H1 (cell line): ENCODE data around the gene MAGI3. TPM values are rescaled to one million over a fixed set of nuclear protein-coding genes. Genes with fewer than 3 reads are reported as not detected.

ENCODE experiments used
- CTCF ChIA-PET: fragments of 300-600 bp; sonication (Branson Sonifier 250); formaldehyde crosslinking; loops from one replicate; lab custom pipeline; 2021; ENCODE audit not compliant: partially characterized antibody; lab: Charles Lee
- POLR2A ChIA-PET: fragments of 300-600 bp; sonication (Branson Sonifier 250); formaldehyde crosslinking; loops from one replicate; lab custom pipeline; 2021; ENCODE audit warnings: inconsistent platforms; ENCODE audit not compliant: partially characterized antibody; lab: Charles Lee
- DNase-seq, 2 experiments: peaks; one replicate each; pipeline versions ENCODE4 v3.0.0 to v3.0.0-alpha.2; 2010 to 2022; ENCODE audit warnings: low spot score in 2 of 2, low read depth in 1 of 2, mixed read lengths in 1 of 2
- FAIRE-seq: peaks from 2 replicates; lab custom pipeline; 2011; peaks lifted over from hg19 to GRCh38; lab: Jason Lieb, UNC
- H2AFZ ChIP-seq: 2 replicates; pipeline ENCODE4 v1.8.1; 2012; ENCODE audit warnings: low read length, inconsistent platforms
- H2AK5ac ChIP-seq: 2 replicates; pipeline ENCODE4 v1.6.1; 2013; ENCODE audit warnings: low read depth, low read length
- H2BK120ac ChIP-seq: replicated peaks from 2 replicates; pipeline ENCODE3; 2013; ENCODE audit warnings: low read depth, low read length, inconsistent platforms
- H2BK12ac ChIP-seq: 2 replicates; pipeline ENCODE4 v1.6.1; 2013; ENCODE audit warnings: low read depth, low read length
- H2BK15ac ChIP-seq: 2 replicates; pipeline ENCODE4 v1.6.1; 2013; ENCODE audit warnings: low read length
- H2BK20ac ChIP-seq: 2 replicates; pipeline ENCODE4 v1.6.1; 2013; ENCODE audit warnings: low read length
- H2BK5ac ChIP-seq: 2 replicates; pipeline ENCODE4 v1.6.1; 2013; ENCODE audit warnings: low read depth, low read length
- H3K14ac ChIP-seq: 2 replicates; pipeline ENCODE4 v1.6.1; 2013; ENCODE audit warnings: inconsistent platforms; ENCODE audit not compliant: insufficient read length
- H3K18ac ChIP-seq: 2 replicates; pipeline ENCODE4 v1.6.1; 2013; ENCODE audit warnings: low read length; ENCODE audit errors: extremely low read depth
- H3K23ac ChIP-seq: 2 replicates; pipeline ENCODE4 v1.6.1; 2013; ENCODE audit warnings: inconsistent platforms; ENCODE audit not compliant: insufficient read length
- H3K23me2 ChIP-seq: 2 replicates; pipeline ENCODE4 v1.6.1; 2013; ENCODE audit warnings: low read depth, low read length
- H3K27ac ChIP-seq: 2 replicates; pipeline ENCODE4 v1.6.1; 2011; ENCODE audit warnings: low read depth, low read length, inconsistent platforms
- H3K27me3 ChIP-seq, 4 experiments: replicated peaks in 1 of 4; 1 replicate in 1 of 4; 2 replicates in 3 of 4; pipeline versions ENCODE4 v1.6.1 to v1.8.1; 2011 to 2013; ENCODE audit warnings: low read length in 3 of 4, mild to moderate bottlenecking in 3 of 4, inconsistent platforms in 2 of 4, mixed read lengths in 2 of 4, moderate library complexity in 1 of 4; ENCODE audit not compliant: control insufficient read depth in 3 of 4, insufficient read depth in 3 of 4; ENCODE audit errors: extremely low read depth in 1 of 4
- H3K36me3 ChIP-seq, 4 experiments: 2 replicates each; pipeline versions ENCODE4 v1.6.1 to v1.8.1; 2011 to 2013; ENCODE audit warnings: mild to moderate bottlenecking in 4 of 4, low read length in 3 of 4, moderate library complexity in 2 of 4, control low read depth in 1 of 4, inconsistent platforms in 1 of 4; ENCODE audit not compliant: insufficient read depth in 4 of 4, control insufficient read depth in 2 of 4
- H3K4ac ChIP-seq: replicated peaks from 2 replicates; pipeline ENCODE3; 2013; ENCODE audit warnings: low read length, low read depth, mixed read lengths, inconsistent platforms; ENCODE audit not compliant: insufficient read length
- H3K4me1 ChIP-seq, 4 experiments: replicated peaks in 1 of 4; 1 replicate in 1 of 4; 2 replicates in 3 of 4; pipeline versions ENCODE4 v1.6.1 to v1.8.1; 2011 to 2013; ENCODE audit warnings: low read length in 3 of 4, inconsistent platforms in 2 of 4, mixed read lengths in 1 of 4; ENCODE audit not compliant: insufficient read depth in 4 of 4, control insufficient read depth in 3 of 4
- H3K4me2 ChIP-seq, 2 experiments: 2 replicates each; pipeline versions ENCODE4 v1.6.1 to v1.8.1; 2011 to 2013; ENCODE audit warnings: low read depth in 2 of 2, low read length in 2 of 2, control low read depth in 1 of 2, inconsistent platforms in 1 of 2, mild to moderate bottlenecking in 1 of 2; ENCODE audit not compliant: insufficient read depth in 1 of 2
- H3K4me3 ChIP-seq, 4 experiments: fragments of 200-600, 300-600 bp in 1 of 4; sonication (generic), shearing (Covaris generic), sonication (Bioruptor Twin) in 1 of 4; 2 replicates each; pipeline versions ENCODE4 v1.5.1 to v1.8.1; 2011 to 2016; ENCODE audit warnings: low read length in 4 of 4, low read depth in 3 of 4, control low read depth in 2 of 4, inconsistent platforms in 2 of 4, mild to moderate bottlenecking in 2 of 4, mixed read lengths in 1 of 4, moderate library complexity in 1 of 4; ENCODE audit not compliant: insufficient read depth in 2 of 4; ENCODE audit errors: extremely low read depth in 1 of 4
- H3K56ac ChIP-seq: replicated peaks from 2 replicates; pipeline ENCODE3; 2013; ENCODE audit warnings: low read depth, mild to moderate bottlenecking, mixed read lengths, low read length, inconsistent platforms; ENCODE audit not compliant: insufficient read length
- H3K79me1 ChIP-seq: 2 replicates; pipeline ENCODE4 v1.6.1; 2013; ENCODE audit warnings: low read depth, low read length, control low read depth
- H3K79me2 ChIP-seq, 2 experiments: 2 replicates each; pipeline versions ENCODE4 v1.6.1 to v1.8.1; 2012 to 2013; ENCODE audit warnings: low read length in 2 of 2, mild to moderate bottlenecking in 2 of 2, inconsistent platforms in 1 of 2; ENCODE audit not compliant: insufficient read depth in 2 of 2, control insufficient read depth in 1 of 2
- H3K9ac ChIP-seq, 4 experiments: replicated peaks in 1 of 4; 1 replicate in 1 of 4; 2 replicates in 3 of 4; pipeline versions ENCODE4 v1.6.1 to v1.8.1; 2011 to 2013; ENCODE audit warnings: low read depth in 3 of 4, low read length in 3 of 4, control low read depth in 2 of 4, mild to moderate bottlenecking in 2 of 4, moderate library complexity in 2 of 4, inconsistent platforms in 1 of 4; ENCODE audit errors: extremely low read depth in 1 of 4
- H3K9me3 ChIP-seq, 2 experiments: 2 replicates each; pipeline versions ENCODE4 v1.6.1 to v1.8.1; 2012 to 2013; ENCODE audit warnings: mild to moderate bottlenecking in 2 of 2, moderate library complexity in 2 of 2, control low read depth in 1 of 2, inconsistent platforms in 1 of 2, low read depth in 1 of 2, low read length in 1 of 2, mixed read lengths in 1 of 2; ENCODE audit not compliant: insufficient read depth in 2 of 2
- H4K20me1 ChIP-seq, 2 experiments: replicated peaks in 1 of 2; 2 replicates each; pipeline versions ENCODE3 to v1.8.1; 2011 to 2013; ENCODE audit warnings: inconsistent platforms in 2 of 2, low read length in 2 of 2, mild to moderate bottlenecking in 1 of 2; ENCODE audit not compliant: insufficient read depth in 2 of 2, control insufficient read depth in 1 of 2
- H4K5ac ChIP-seq: 2 replicates; pipeline ENCODE4 v1.6.1; 2013; ENCODE audit warnings: low read length, low read depth, mixed read lengths, inconsistent platforms; ENCODE audit not compliant: insufficient read length
- H4K8ac ChIP-seq: 2 replicates; pipeline ENCODE4 v1.8.0; 2013; ENCODE audit warnings: mild to moderate bottlenecking, moderate library complexity, low read length, inconsistent platforms; ENCODE audit not compliant: insufficient read depth; ENCODE audit errors: extremely low read depth
- H4K91ac ChIP-seq: replicated peaks from 2 replicates; pipeline ENCODE3; 2013; ENCODE audit warnings: low read length, mixed read lengths, inconsistent platforms; ENCODE audit not compliant: insufficient read length
- SP1 ChIP-seq: IDR thresholded peaks from 2 replicates; pipeline ENCODE4 v1.6.1; 2011; ENCODE audit warnings: low read depth, low read length
- ZNF274 ChIP-seq: IDR thresholded peaks from 2 replicates; pipeline ENCODE4 v1.7.0; 2012; ENCODE audit warnings: low read length, borderline replicate concordance; ENCODE audit errors: extremely low read depth
- WGBS, 2 experiments: shearing (Covaris generic) in 1 of 2; methylation state at CpG; one replicate each; pipeline versions ENCODE4 v1.1.6 to v1.1.7; 2013 to 2015; ENCODE audit warnings: low lambda C conversion rate in 2 of 2, mixed read lengths in 2 of 2, inconsistent platforms in 1 of 2, low coverage in 1 of 2, missing lambda C conversion rate in 1 of 2; ENCODE audit not compliant: insufficient replicate concordance in 2 of 2, insufficient coverage in 1 of 2, insufficient read length in 1 of 2; ENCODE audit errors: extremely low coverage in 1 of 2, missing lambda C conversion rate in 1 of 2; 5-methylcytosine and 5-hydroxymethylcytosine counted together
- polyA plus RNA-seq, 7 experiments: library from polyadenylated mRNA; depleted of rRNA in 3 of 7; stranded (reverse) in 5 of 7; unstranded in 2 of 7; fragments of >200 nt in 5 of 7; fragments of 200-250 nt in 2 of 7; gene quantifications; 1 replicate in 5 of 7; 2 replicates in 1 of 7; 4 replicates in 1 of 7; pipeline versions ENCODE4 v1.2.1 to v1.2.3, GENCODE V29; 2011 to 2013; ENCODE audit warnings: missing spikeins in 2 of 7, mixed read lengths in 2 of 7
- total RNA-seq: library from RNA; stranded (reverse); fragmentation: NEBNext Ultra II Directional; extraction: Animal tissue kit (Norgen Biotek cat#: 25700); gene quantifications from 2 replicates; pipeline ENCODE4 v1.2.1, GENCODE V29; 2021

The MAGI3 gene
- total and polyA plus RNA-seq, 2 of the 8 experiments (the other 6 are each of a cell fraction or from before 2014, with no cell fraction given), result 2.3 to 7.8 TPM

DNA sequence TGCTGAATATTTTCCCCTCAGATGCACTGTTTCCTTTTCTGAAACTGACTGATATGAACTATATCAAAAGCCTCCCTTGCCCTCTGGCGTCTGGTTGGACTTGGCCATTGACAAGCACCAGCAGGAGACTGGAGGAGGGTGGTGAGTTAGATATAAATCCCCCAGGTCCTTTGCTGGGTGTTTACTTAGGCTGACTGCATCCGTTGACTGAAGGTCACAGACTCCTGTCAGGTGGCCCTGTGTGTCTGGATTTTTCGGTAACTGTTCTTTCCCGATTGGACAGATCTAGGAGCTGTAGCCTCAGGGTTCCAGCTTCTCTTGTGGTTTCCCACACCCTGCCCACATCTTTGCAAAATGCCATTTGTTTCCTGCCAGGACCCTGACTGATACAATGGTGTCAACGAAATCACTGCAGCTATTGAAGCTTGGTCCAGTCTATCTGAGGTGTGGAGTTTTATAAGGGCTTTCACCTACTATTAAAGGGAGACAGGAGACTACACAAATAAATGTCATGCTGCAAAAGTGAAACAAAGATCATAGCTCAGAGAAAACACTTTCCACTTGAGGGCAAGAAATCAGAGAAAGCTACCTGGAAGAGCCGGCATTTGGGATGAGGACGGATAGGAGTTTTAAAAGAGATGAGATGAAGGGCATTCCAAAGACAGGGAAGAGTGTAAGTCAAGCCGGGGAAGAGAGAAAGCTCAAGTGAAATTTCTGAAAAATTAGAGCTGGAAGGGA is 1.5 kb upstream of the MAGI3 start:
- peak overlapping the region in 2 of 4 experiments; percentile 46 to 58; a peak in 2 of 7 replicates for H3K9ac ChIP-seq
- no peak overlapping the region for H4K91ac ChIP-seq
- peak overlapping the region; percentile 62; the same call in 1 of the 2 replicates for H3K18ac ChIP-seq
- no peak overlapping the region for H3K4ac ChIP-seq
- TF ChIP-seq SP1 (0 out of 2 replicates have a peak, but pooled peaks have one; percentile 12), ZNF274 (no peak)
- peak overlapping the region; percentile 90 to 92 for H3K4me2 ChIP-seq
- 0 out of 2 replicates have a peak overlapping the region, but pooled peaks have one; percentile 62 for H2BK5ac ChIP-seq
- WGBS, 2 experiments, result 68% methylated on average over 8 of the region's 8 CpGs; no CpG with 5 or more reads in 1 of the 2 experiments
- no peak overlapping the region for H3K23ac ChIP-seq
- no peak for FAIRE-seq
- H3K79me2 ChIP-seq, result peaks cover 0 to 18% of the 10 kb centered on the region in 2 experiments; a peak in 3 of 4 replicates
- no peak for DNase-seq
- peaks cover 0 to 11% (median 4%) of the 10 kb centered on the region in 4 experiments; a peak in 3 of 7 replicates for H3K4me1 ChIP-seq
- no peaks in the 10 kb centered on the region for H3K36me3 ChIP-seq
- no peaks in the 10 kb centered on the region; a peak in 2 of 7 replicates for H3K27me3 ChIP-seq
- H4K5ac ChIP-seq, result no peak overlapping the region
- ChIA-PET POLR2A (interaction anchor here (1.4 kb wide), 1 partner anchor 24 kb away, joined by 3 read pairs; no protein-coding TSS in a partner anchor), CTCF (interaction anchor here (0.9 to 2.3 kb wide), 2 partner anchors 144 to 168 kb away, joined by 3 to 7 read pairs; no protein-coding TSS in a partner anchor)
- H3K14ac ChIP-seq, result no peak overlapping the region
- H3K23me2 ChIP-seq, result peaks cover 17% of the 10 kb centered on the region
- H3K56ac ChIP-seq, result no peak overlapping the region
- H3K9me3 ChIP-seq, result no peaks in the 10 kb centered on the region
- H2BK15ac ChIP-seq, result no peak overlapping the region
- peak overlapping the region; percentile 64; the same call in 1 of the 2 replicates for H2AFZ ChIP-seq
- peaks cover 8 to 10% of the 10 kb centered on the region in 2 experiments for H4K20me1 ChIP-seq
- H3K79me1 ChIP-seq, result no peaks in the 10 kb centered on the region
- no peak overlapping the region for H2AK5ac ChIP-seq
- H2BK20ac ChIP-seq, result no peak overlapping the region
- H4K8ac ChIP-seq, result no peak overlapping the region
- no peak overlapping the region for H3K27ac ChIP-seq
- H2BK12ac ChIP-seq, result no peak overlapping the region
- H2BK120ac ChIP-seq, result no peak overlapping the region
- H3K4me3 ChIP-seq, result peak overlapping the region; percentile 63 to 94 (median 74); a peak in 7 of 8 replicates
